Loucy (cell line): ENCODE data around the gene CASR.

Source experiments
- EZH2phosphoT487 ChIP-seq: fragments of 200-600 bp; IDR thresholded peaks from 2 replicates; pipeline ENCODE4 v1.6.1; 2018; ENCODE audit warnings: antibody characterized with exemption, mild to moderate bottlenecking, moderate library complexity, borderline replicate concordance
- TF ChIP-seq, protein P1 (sequence below): fragments of 200-600 bp; sonication (generic); conservative IDR thresholded peaks from 2 replicates; pipeline ENCODE4 v1.5.1; 2014; ENCODE audit warnings: mild to moderate bottlenecking, antibody characterized with exemption, low read length

DNA sequence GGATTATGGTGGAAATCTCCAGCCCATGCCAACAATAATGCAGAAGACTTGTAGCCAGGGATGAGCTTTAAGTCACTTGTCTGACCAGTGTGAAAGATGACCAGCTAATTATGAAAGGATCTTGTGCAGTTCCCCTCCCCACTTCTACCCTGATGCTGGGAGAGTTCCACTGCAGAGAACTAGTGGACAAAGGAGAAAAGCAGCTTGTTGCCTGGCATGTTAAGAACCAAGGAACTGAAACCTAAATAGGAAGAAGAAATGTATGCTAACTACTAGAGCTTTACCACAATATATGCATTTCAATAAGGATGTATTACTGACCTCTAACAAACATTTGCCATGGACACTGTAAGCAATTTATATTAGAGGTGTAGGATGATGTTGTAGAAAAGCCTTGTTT is 89.4 kb downstream of the CASR start:
- TF ChIP-seq, protein P1, sequence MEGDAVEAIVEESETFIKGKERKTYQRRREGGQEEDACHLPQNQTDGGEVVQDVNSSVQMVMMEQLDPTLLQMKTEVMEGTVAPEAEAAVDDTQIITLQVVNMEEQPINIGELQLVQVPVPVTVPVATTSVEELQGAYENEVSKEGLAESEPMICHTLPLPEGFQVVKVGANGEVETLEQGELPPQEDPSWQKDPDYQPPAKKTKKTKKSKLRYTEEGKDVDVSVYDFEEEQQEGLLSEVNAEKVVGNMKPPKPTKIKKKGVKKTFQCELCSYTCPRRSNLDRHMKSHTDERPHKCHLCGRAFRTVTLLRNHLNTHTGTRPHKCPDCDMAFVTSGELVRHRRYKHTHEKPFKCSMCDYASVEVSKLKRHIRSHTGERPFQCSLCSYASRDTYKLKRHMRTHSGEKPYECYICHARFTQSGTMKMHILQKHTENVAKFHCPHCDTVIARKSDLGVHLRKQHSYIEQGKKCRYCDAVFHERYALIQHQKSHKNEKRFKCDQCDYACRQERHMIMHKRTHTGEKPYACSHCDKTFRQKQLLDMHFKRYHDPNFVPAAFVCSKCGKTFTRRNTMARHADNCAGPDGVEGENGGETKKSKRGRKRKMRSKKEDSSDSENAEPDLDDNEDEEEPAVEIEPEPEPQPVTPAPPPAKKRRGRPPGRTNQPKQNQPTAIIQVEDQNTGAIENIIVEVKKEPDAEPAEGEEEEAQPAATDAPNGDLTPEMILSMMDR = no peak
- no peak for TF ChIP-seq EZH2phosphoT487
